Measurements from ENCODE around the gene WBP2NL.

The WBP2NL gene

DNA sequence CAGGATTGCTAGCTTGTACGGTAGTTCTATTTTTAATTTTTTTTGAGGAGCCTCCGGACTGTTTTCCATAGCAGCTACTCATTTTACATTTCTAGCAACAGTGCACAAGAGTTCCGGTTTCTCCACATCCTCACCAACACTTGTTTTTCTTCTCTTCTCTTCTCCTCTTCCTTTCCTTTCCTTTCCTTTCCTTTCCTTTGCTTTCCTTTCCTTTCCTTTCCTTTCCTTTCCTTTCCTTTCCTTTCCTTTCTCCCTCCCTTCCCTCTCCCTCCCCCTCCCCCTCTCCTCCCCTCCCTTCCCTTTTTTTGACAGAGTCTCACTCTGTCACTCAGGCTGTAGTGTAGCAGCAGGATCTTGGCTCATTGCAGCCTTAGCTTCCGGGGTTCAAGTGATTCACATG, 9.3 kb downstream of the WBP2NL start:
- H3K4me3 ChIP-seq (ENCODE audit: low read depth, low read length) = no peak overlapping the region
- DNase-seq (ENCODE audit: low read depth) = no peak
- TF ChIP-seq, protein P1, sequence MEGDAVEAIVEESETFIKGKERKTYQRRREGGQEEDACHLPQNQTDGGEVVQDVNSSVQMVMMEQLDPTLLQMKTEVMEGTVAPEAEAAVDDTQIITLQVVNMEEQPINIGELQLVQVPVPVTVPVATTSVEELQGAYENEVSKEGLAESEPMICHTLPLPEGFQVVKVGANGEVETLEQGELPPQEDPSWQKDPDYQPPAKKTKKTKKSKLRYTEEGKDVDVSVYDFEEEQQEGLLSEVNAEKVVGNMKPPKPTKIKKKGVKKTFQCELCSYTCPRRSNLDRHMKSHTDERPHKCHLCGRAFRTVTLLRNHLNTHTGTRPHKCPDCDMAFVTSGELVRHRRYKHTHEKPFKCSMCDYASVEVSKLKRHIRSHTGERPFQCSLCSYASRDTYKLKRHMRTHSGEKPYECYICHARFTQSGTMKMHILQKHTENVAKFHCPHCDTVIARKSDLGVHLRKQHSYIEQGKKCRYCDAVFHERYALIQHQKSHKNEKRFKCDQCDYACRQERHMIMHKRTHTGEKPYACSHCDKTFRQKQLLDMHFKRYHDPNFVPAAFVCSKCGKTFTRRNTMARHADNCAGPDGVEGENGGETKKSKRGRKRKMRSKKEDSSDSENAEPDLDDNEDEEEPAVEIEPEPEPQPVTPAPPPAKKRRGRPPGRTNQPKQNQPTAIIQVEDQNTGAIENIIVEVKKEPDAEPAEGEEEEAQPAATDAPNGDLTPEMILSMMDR (IDR thresholded peaks at IDR 0.05; ENCODE audit: control insufficient read depth, extremely low read depth, insufficient read depth) = no peak

DNA sequence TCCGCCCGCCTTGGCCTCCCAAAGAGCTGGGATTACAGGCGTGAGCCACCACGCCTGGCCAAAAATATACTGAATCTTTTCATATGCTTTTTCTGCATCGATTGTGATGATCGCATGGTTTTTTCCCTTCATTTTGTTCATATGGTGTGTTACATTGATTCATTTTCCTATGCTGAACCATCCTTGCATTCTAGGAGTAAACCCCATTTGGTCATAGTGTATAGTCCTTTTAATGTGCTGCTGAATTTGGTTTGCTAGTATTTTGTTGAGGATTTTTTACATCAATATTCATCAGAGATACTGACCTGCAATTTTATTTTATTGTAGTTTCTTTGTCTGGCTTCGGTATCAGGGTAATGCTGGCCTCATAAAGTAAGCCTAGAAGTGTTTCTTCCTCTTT, 12.2 kb downstream of the WBP2NL start:
- TF ChIP-seq, protein P1 (IDR thresholded peaks at IDR 0.05; ENCODE audit: control insufficient read depth, extremely low read depth, insufficient read depth) = no peak
- no peak overlapping the region for H3K4me3 ChIP-seq (ENCODE audit: low read depth, low read length)
- no peak for DNase-seq (ENCODE audit: low read depth)

DNA sequence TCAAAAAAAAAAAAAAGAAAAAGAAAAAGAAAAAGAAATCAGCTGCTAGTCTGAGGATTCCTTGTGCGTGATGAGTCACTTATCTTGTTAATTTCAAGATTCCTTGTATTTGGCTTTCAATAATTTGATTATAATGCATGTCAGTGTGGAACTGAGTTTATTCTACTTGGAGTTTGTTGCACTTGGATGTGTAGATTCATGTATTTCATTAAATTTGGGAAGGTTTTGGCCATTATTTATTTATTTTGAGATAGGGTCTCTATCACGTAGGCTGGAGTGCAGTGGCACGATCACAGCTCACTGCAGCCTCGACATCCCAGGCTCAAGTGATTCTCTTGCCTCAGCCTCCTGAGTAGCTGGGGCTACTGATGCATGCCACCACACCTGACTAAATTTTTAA, 14.8 kb downstream of the WBP2NL start:
- H3K4me3 ChIP-seq (ENCODE audit: low read depth, low read length) = no peak overlapping the region
- no peak for DNase-seq (ENCODE audit: low read depth)
- TF ChIP-seq, protein P1 (IDR thresholded peaks at IDR 0.05; ENCODE audit: control insufficient read depth, extremely low read depth, insufficient read depth) = no peak

DNA sequence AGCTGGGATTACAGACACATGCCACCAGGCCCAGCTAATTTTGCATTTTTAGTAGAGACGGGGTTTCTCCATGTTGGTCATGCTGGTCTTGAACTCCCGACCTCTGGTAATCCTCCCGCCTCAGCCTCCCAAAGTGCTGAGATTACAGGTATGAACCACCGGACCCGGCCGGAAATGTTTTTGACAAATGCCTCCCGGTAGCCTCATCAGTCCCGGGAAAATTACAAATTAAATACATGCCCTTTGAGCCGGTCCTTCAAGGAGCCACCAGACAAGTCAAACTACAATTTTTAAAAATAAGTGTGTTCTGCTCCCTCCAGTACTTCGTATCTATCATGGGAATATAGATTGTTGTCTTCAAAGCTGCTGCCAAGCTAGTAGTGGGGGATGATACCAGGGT, 17.5 kb downstream of the WBP2NL start:
- TF ChIP-seq, protein P1 (IDR thresholded peaks at IDR 0.05; ENCODE audit: control insufficient read depth, extremely low read depth, insufficient read depth) = no peak
- DNase-seq (ENCODE audit: low read depth) = no peak
- H3K4me3 ChIP-seq (ENCODE audit: low read depth, low read length) = no peak overlapping the region

DNA sequence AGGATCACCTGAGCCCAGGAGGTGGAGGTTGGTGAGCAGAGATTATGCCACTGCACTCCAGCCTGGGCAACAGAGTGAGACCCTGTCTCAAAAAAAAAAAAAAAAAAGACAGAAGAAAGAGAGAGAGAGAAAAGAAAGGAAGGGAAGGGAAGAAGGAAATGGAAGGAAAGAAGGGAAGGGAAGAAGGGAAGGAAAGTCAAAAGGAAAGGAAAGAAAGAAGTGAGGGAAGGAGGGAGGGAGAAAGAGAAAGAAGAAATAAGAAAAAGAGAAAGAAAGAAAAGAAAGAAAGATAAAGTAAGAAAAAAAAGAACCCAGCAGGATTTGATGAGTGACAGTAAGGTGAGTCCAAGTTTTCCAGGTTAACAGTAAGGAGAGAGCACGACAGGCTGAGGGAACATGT, 19.6 kb downstream of the WBP2NL start:
- TF ChIP-seq, protein P1 (IDR thresholded peaks at IDR 0.05; ENCODE audit: control insufficient read depth, extremely low read depth, insufficient read depth) = no peak
- DNase-seq (ENCODE audit: low read depth) = no peak

DNA sequence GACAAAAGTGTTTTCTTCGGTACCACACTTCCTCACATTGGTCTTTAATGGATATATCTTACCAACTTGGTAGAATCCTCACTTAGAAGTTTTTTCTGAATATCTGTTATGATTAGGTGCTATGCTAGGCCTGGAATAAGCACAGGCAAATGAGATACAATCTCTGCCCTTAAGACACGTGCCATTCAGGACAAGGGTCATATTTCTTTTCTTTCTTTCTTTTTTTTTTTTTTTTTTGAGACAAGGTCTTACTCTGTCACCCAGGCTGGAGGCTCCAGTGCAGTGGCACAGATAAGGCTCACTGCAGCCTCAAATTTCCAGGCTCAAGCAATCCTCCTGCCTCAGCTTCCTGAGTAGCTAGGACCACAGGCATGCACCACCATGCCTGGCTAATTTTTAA, 23.0 kb downstream of the WBP2NL start:
- TF ChIP-seq, protein P1 (IDR thresholded peaks at IDR 0.05; ENCODE audit: control insufficient read depth, extremely low read depth, insufficient read depth) = no peak
- no peak overlapping the region for H3K4me3 ChIP-seq (ENCODE audit: low read depth, low read length)
- no peak for DNase-seq (ENCODE audit: low read depth)

More for the DNA sequence above, 19.6 kb downstream of the WBP2NL start:
- H3K4me3 ChIP-seq (ENCODE audit: low read depth, low read length) = no peak overlapping the region

DNA sequence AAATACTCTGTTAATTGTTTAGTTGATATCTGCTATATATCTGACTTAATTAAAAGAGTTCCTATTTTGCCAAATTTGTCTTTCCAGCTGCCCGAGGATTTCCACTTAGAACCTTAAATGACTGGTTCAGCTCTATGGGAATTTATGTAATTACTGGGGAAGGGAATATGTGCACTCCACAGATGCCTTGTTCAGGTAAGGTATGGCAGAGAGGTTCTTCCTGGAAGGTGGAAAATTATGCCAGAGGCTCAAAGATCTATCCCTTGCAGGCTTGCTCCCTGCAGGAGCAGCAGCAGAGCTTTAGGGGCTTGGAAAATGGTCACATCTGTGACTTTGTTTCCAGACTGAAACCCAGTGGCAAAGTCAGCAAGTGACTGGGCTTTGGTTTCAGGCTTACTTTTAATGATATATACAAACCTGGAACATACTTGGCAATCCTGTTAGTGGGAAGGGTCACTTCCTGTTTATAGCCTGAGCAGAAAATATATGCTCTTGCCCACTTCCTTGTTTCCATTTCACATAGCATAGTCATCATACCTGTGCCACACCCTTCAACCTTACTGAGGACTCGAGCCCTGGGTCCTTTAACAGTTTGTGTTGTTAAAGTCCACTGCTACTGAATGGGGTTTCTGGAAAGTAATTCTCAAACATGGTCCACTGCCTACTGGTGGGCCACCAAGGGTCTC, 23.7 kb downstream of the WBP2NL start:
- TF ChIP-seq, protein P1 (IDR thresholded peaks at IDR 0.05; ENCODE audit: control insufficient read depth, extremely low read depth, insufficient read depth) = no peak
- no peak for DNase-seq (ENCODE audit: low read depth)
- H3K4me3 ChIP-seq (ENCODE audit: low read depth, low read length) = no peak overlapping the region

Data from LNCaP clone FGC (cell line).